DMS 273 treated with DMSO at 0.1 percent for 48 hours (cell line): ENCODE measurements around the gene KIF17.

Experiments used
- DNase-seq: peaks from one replicate; lab custom pipeline; 2025; lab: John Stamatoyannopoulos, UW

Gene KIF17

GRCh38 chr1:20717452-20718342, at the start of gene KIF17:
Gene KIF17 (minus strand): TSS chr1:20718007. CDS start chr1:20717706, 301 bp downstream.
- no peak for DNase-seq

DNA sequence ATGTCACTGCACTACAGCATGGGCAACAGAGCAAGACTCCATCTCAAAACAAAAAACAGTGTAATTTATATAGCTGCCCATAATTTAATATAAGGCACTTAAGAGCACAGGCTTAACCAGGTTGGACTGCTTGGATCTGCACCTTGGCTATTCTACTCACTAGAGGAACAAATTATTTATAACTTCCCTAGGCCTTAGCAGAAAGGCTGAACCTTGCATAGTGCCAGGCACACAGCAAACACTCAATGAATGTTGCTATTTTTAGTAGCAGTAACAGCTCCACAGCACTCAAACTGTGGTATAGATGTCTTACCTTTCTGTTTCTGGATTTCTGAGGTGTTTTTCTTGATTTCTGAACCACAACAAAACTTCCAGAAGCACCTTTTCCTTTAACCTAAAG, 49.5 kb upstream of the KIF17 start:
- no peak for DNase-seq

DNA sequence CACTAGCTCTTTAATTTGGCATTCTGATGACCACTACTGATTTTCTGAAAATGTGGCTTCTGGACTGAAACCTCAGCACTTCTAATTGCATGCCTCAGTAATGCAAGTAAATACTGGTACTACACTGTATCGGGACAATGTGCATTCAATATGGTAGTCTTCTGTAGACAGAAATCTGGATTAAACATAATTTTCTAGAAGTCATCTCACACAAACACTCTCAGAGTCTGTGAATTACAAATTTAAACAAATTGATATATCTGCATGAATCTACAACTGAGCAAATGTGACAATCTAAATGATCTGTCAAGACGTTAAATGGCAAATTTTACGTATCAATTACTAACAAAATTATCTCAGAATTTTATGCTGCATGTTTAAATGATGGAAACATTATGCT, 45.6 kb upstream of the KIF17 start:
- DNase-seq, result no peak

- DNase-seq, result no peak
These were observed 42.5 kb upstream of the KIF17 start for GRCh38 chr1:20760322-20760721.

DNA sequence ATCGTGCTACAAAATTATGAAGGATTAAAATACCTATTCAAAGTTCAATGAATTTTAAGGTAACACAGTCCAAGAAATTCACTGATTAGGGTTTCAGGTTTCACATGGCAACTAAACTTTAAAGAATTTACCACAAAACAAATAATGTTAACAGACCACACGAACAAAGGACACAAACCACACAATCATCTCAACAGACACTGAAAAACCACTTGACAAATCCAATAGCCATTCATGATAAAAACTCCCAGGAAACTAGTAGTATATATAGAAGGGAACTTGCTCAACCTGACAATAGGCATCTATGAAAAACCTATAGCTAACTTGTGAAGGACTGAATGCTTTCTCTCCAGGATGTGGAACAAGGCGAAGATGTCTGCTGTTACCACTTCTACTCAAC, 35.8 kb upstream of the KIF17 start:
- DNase-seq, result no peak

DNA sequence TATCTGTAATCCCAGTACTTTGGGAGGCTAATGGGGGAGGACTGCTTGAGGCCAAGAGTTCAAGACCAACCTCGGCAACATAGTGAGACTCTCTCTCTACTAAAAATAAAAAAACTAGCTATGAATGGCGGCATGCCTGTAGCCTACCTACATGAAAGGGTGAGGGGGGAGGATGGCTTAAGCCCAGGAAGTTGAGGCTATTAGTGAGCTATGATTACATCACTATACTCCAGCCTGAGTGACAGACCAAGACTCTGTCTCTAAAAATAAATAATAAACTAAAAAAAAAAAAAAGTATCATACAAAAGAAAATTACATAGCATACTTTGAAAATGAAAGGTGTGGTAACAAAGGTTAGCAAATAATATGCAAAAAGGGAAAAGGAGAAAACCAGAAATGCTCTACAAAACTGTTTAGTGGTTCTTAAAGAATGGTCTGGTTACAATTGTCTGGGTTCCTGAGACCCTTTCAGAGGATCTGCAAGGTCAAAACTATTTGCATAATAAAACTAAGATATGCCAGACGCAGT, 33.7 kb upstream of the KIF17 start:
- DNase-seq, result no peak

GRCh38 chr1:20742671-20743070, 24.9 kb upstream of the KIF17 start:
- no peak for DNase-seq

DNA sequence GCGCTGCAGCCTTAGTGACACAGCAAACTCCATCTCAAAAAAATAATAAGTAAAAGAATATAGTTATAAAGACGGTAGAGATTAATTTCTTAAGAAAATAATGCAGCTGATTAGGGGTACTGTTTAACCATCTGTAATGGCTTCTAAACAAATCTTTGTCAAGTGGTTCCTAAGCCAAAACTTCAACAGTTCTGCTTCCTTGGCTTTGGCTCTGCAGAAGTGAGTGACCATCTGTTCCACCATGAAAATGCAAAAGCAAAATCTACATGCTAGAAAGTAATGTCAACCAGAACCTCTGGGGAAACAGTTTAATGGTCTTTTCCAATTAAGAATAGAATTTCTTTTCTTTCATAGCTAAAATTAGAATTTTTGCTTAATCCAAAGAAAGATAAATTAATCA, 23.0 kb upstream of the KIF17 start:
- DNase-seq, result no peak

DNA sequence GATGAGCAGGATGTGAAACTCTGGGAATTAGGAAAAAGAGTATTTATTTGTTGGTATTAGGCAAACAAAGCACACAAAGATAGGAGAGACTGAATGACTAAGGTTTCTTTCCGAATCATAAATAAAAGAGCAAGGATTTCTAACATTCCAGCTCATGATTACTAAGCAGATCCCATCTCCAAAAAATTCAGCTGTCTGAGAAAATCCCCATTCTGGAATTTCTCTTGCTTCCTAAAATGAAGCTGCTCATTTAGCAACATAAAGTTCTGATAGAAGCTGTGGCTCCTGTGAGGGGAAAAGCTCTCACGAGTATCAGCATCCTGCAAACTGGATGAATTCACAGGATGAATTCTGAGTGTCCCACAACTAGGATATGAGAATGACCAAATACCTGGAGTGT, 21.4 kb upstream of the KIF17 start:
- no peak for DNase-seq

GRCh38 chr1:20735581-20736111, 17.8 kb upstream of the KIF17 start:
- no peak for DNase-seq

DNA sequence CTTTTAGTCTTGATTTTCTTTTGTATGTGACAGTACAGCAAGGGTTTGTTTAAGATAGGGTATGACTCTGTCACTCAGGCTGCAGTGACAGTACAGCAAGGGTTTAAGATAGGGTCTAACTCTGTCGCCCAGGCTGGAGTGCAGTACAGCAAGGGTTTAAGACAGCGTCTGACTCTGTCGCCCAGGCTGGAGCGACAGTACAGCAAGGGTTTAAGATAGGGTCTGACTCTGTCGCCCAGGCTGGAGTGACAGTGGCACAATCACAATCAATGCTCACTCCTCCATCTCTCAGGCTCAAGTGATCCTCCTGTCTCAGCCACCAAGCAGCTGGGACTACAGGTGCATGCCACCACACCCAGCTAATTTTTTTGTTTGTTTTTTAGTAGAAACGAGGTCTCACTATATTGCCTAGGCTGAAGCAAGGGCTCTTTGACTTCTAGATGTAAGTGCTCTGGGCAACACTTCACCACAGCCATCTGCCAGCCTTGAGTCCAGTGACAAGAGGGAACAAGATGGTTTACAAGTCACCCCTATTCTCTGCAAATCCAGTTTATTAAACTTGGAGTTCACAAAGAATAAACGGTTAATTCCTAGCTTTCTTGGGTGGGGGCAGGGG, 15.7 kb upstream of the KIF17 start:
- no peak for DNase-seq

- DNase-seq, result peak; percentile 69
These were observed 15.0 kb upstream of the KIF17 start, which contains the start of gene SH2D5 for GRCh38 chr1:20732588-20733359. Gene SH2D5 (minus strand): TSS chr1:20732703. CDS start chr1:20728044, 4,659 bp downstream.

GRCh38 chr1:20732071-20732587, 14.3 kb upstream of the KIF17 start:
- DNase-seq, result no peak

GRCh38 chr1:20731057-20731991, 13.5 kb upstream of the KIF17 start:
- DNase-seq, result no peak

- no peak for DNase-seq
These were observed 12.9 kb upstream of the KIF17 start for GRCh38 chr1:20730690-20731056.

DNA sequence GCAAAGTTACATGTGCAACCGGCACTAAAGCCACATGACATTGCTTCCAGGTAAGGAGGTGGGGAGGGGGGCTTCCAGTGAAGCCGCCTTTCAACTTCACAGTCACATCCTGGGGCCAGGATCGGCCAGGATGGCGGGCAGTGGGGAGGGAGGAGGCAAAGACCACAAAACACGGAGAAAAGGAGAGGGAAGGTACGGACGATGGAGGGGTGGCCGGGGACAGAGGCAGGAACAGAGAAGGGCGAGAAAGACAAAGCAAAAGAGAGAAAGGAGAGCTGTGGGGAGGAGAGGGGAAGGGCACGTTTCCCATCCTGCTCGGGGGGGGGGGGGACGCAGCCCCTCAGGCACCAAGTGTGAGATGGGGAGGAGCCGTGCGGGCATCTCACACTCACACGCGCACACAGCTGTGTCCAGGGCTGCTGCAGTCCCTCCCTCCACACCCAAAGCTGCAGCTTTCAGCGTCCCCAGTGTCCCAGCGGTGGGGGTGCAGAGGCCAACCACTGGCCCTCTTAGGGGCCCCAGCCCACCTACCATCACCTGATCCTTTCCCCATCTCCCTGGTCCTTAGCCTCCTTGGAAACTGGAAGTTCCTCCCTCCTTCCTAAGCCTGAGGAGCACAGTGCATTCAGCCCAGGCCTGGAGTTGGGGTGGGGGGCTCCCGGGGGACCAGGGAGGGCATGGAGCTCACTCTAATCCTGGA, 12.3 kb upstream of the KIF17 start:
- DNase-seq, result no peak

- no peak for DNase-seq
These were observed 11.5 kb upstream of the KIF17 start for GRCh38 chr1:20729155-20729931.

GRCh38 chr1:20728371-20729154, 10.8 kb upstream of the KIF17 start:
- no peak for DNase-seq
